Myocyte (in vitro differentiated cells): ENCODE measurements around the gene CYP26A1. TPM values are rescaled to one million over a fixed set of nuclear protein-coding genes. Genes with fewer than 3 reads are reported as not detected.

Experiments used
- DNase-seq: peaks from one replicate; pipeline ENCODE4 v3.0.0-alpha.2; 2012; ENCODE audit warnings: low read depth
- polyA plus RNA-seq: library from polyadenylated mRNA; unstranded; fragments of >200 nt; gene quantifications from one replicate; pipeline ENCODE4 v1.2.1, GENCODE V29; 2012; ENCODE audit warnings: missing spikeins
- total RNA-seq: library from RNA; depleted of rRNA; stranded (reverse); fragments of >200 nt; gene quantifications from 2 replicates; pipeline ENCODE4 v1.2.3, GENCODE V29; 2014

The CYP26A1 gene, protein sequence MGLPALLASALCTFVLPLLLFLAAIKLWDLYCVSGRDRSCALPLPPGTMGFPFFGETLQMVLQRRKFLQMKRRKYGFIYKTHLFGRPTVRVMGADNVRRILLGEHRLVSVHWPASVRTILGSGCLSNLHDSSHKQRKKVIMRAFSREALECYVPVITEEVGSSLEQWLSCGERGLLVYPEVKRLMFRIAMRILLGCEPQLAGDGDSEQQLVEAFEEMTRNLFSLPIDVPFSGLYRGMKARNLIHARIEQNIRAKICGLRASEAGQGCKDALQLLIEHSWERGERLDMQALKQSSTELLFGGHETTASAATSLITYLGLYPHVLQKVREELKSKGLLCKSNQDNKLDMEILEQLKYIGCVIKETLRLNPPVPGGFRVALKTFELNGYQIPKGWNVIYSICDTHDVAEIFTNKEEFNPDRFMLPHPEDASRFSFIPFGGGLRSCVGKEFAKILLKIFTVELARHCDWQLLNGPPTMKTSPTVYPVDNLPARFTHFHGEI
- not detected in 2 replicates for total RNA-seq
- polyA plus RNA-seq = 0.35 TPM

DNA sequence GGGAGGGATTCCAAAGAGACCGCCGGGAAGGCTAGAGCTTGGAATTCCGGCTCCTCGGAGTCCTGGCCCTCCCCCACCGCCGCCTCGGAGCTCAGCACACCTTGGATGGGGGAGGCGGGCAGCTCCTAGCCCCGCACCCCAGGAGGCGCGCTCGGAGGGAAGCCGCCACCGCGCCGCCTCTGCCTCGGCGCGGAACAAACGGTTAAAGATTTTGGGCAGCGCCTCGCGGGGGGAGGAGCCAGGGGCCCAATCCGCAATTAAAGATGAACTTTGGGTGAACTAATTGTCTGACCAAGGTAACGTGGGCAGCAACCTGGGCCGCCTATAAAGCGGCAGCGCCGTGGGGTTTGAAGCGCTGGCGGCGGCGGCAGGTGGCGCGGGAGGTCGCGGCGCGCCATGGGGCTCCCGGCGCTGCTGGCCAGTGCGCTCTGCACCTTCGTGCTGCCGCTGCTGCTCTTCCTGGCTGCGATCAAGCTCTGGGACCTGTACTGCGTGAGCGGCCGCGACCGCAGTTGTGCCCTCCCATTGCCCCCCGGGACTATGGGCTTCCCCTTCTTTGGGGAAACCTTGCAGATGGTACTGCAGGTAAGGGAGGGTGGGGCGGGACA is at the start of gene CYP26A1:
Gene CYP26A1 (plus strand): TSS at position 355 of the 608 bp plus-strand sequence. CDS start 42 bp downstream, at position 397.
- DNase-seq = no peak

DNA sequence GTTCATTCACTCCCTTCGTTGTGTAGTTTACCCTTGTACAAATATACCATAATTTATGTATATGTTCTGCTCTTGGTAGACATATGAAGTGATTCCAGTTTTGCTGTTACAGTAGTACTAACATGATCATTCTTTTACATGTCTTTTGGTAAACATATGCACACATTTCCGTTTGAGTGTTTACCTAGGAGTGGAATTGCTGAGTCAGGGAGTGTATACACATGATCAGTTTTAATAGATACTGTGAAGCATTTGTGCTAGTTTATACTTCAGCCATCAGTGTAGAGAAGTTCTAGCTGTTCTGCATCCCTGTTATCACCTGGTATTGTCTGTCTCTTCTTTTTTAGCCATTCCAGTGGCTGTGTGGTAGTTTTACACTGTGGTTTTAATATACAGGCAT is 47.6 kb upstream of the CYP26A1 start:
- DNase-seq = no peak

DNA sequence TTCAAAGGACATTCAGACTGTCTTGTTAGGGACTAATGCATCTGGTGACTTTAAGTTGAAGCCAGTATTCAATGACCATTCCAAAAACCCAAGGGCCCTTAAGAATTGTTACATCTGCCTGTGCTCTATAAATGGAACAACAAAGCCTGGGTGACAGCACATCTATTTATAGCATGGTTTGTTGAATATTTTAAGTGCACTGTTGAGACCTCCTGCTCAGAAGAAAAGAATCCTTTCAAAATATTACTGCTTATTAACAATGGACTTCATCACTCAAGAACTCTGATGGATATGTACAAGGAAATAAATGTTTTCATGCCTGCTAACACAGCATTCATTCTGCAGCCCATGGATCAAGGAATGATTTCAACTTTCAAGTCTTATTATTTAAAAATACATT is 46.2 kb upstream of the CYP26A1 start:
- DNase-seq = peak; percentile 17

DNA sequence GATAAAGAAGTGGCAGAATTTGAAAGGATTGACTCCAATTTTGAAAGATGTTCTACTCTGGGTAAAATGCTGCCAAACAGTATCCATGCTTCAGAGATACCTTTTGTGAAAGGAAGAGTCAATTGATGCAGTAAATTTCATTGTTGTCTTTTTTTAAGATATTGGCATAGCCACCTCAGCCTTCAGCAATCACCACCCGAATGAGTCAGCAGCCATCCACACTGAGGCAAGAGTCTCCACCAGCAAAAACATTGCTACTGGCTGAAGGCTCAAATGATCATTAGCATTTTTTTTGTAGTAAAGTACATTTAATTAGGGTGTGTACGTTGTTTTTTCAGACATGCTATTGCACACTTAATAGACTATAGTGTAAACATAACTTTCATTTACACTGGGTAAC is 44.8 kb upstream of the CYP26A1 start:
- peak; percentile 56 for DNase-seq

DNA sequence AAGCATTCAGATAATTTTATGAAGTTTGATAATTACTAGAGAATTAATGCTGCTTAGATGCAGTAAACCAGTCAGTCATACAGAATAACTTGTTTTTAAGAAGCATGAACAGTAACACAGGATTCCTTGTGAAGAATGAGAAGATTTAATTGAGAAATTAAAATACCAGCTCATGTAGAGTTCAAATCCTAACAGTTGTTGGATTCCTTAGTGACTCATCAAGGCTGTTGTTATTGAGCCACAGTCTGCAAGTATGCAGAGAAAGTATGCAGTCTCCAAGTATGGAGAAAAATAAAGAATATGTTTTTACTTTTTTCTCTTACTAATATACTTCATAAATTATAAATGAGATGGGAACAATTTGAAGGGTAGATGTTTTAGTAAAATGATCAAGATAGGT is 43.3 kb upstream of the CYP26A1 start:
- peak; percentile 67 for DNase-seq

DNA sequence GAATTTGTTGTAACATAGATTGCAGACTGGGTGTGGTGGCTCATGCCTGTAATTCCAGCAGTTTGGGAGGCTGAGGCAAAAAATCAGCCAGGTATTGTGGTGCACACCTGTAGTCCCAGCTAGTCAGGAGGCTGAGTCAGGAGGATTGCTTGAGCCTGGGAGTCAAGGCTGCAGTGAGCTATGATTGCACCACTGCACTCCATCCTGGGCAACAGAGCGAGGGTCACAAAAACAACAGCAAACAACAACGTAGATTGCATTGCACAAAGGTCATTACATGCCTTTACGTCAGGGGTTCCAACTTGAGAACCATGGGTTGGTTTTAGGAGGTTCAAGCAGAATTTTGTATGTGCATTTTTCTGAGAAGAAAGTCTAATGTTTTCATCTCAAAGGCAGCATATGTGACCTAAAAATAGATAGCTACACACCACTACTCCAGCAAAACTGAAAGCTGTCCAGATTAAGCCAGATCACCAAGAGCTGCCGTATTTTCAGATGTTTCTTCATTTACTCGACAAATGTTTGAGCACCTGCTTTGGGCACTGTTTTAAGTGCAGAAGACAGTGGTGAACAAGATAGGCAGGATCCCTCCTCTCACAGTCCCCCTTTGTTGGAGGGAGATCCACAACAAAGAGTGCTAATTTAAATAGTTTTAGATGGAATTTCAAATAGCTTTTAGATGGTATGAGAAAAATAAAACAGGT is 41.4 kb upstream of the CYP26A1 start:
- peak; percentile 56 for DNase-seq

DNA sequence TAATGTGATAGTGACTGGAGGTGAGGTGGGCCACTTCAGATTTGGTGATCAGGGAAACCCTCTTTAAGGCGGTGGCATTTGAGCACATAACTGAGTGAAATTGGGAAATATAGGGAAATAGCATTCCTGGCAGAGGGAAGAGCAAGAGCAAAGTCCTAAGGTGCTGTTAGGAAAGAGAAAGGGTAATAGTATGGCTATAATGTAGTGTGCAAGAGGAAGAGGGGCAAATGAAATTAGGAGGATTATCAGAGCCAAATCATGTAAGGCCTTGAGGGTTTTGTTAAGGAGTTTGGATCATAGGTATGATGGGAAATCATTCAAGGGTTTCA is 40.9 kb upstream of the CYP26A1 start:
- DNase-seq = no peak

DNA sequence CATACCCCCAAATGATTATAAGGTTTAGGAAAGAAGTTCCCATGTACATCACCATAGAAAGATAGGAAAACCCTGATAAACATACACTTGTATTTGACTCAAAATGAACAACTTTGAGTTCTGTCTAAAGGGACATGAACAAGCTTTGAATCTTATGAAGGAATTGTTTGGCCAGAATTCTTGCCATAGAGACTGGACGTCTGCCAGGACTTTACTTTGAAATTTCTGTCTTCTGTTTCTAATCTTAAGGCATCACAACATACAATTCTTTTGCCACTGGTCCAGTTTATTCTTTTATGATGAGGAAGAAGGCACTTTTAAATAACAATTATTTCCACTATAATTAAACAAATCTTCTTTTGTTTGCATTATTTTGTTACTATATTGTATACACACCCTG is 39.3 kb upstream of the CYP26A1 start:
- no peak for DNase-seq

DNA sequence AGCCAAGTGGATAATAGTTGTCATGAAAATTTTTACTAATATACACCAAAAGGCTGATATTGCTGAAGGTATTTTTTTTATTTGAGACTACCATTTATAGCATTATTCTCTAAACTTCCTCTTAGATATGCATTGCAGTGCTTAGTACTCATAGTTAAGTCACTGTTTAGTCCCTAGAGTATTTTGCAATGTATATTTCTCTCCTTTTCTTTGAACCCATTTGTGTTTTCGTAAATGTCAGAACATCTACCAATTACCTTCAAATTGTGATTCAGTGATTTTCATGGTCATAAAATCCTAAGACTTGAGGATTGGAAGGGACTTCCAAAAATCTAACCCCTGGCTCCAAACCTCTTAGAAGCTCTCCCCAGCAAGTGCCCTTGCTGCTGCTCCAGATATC is 34.6 kb upstream of the CYP26A1 start:
- no peak for DNase-seq

DNA sequence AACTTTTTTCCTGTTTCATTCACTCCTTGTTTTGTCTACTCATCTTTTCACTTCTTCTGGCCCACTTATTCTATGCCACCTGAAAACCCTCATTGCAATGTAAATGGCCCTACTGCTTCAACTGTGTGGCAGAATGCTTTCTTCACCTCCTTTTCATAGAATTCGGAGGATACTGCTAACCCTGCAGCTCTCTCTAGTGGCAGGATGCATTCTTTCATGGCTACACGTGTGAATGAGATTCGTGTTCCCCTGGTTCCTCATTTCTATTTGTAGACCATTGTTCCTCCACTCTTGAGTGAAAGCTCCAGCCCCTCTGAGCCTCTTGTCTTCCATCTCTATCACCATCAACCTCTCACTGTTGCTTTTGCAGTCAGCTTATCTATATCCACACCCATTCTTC is 34.0 kb upstream of the CYP26A1 start:
- DNase-seq = peak; percentile 60

DNA sequence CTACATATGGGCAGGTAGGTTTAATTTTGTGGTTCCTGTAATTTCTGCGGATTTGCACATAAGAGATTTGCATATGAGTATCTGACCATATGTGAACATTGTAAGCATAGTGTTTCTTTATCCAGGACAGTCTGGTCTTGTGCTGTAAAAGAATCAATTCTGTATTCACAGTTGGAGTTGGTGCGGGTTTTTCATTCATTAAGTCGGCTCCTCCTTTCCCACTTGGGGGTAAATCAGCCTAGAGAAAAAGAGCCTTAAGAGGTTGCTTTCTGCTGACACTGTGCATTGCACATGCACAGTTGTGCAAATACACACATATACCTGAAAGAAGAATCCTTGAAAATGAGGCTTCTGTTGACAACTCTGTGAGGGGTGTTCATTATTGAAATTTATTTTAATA is 19.2 kb upstream of the CYP26A1 start:
- DNase-seq = no peak

DNA sequence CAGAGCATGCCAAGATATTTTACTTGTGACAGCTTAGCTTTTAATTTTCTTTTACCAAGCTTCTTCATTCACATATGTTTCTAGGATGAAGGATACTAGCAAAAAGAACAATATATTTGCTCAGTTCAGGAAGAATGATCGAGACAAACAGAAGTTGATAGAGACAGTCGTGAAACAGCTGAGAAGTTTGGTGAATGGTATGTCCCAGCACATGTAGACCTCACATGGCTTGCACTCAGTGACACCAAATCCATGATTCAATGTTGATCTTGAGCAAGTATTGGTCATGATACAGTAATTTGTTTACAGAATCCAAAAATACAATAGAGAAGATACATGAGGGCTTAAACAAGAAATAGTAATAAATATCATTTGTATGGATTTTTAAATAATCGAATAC is 15.6 kb upstream of the CYP26A1 start:
- no peak for DNase-seq

DNA sequence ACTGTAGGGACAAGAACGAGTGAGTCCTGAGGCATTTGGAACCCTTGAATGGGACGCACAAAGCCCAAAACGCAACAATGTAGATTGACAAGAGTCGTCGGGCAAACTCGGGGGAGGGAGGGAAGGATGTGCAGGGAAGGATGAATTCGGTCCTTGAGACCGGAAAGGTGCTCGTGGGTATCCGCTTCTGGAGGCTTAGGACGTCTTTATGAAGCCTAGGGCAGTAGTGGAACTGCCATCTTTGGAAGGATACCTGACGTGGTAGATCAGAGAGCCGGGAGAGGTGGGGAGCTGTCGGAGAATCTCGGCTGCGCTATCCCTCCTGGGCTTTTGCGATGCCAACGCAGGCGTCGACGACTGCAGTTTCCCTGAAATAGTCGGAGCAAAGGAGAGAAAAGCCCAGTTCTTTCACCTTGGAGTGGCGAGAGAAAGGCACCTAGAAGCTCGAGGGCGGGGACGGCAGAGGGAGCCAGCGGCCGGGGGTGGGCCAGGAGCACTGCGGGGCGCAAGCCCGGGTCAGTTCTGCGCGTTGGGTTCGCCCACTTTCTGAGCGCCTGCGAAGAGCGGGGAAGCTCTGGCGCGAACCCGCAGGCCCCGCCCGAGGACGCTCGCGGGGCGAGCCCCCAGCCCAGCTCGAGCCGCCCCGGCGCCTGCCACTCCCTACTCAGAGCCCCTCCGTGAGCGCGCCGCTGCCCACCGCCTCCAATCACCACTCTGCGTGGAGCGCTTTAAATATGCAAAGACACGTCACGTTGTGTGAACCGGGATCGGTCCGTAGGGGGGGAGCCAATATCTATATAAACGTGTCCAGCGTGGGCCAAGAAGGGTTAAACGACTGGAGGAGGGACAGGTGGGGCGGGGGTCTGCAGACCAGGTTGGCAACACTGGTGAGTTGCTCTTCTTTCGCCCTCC is 13.5 kb upstream of the CYP26A1 start, which contains the start of gene CYP26C1:
Gene CYP26C1 (plus strand): TSS at position 824 of the 912 bp plus-strand sequence. CDS start 466 bp downstream, outside the sequence.
- DNase-seq = no peak

DNA sequence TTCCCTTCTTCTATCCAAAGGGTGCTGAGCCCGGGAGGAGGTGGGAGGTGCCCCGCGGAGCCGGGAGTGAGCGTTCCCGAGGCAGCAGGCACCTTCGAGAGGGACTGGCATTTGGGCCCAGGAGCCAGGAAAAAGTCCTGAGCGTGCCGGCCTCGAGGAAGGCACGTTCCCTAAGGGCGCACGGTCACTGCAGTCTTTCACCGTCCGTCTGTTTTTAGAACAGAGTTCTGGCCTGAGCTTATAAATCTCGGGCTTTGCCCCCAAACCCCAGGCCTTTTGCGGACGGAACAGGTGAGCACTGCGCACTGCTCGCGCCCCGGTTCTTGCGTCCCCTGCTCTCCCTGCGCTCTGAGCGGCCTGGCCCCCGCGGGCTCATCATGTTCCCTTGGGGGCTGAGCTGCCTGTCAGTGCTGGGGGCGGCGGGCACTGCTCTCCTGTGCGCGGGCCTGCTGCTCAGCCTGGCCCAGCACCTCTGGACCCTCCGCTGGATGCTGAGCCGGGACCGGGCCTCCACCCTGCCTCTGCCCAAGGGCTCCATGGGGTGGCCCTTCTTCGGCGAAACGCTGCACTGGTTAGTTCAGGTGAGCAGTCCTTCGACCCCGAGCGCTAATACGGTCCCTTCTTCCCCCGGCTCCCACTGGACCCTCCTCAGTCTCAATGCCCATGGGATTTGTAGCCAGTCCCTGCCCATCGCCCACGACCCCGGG is 12.7 kb upstream of the CYP26A1 start:
- no peak for DNase-seq

DNA sequence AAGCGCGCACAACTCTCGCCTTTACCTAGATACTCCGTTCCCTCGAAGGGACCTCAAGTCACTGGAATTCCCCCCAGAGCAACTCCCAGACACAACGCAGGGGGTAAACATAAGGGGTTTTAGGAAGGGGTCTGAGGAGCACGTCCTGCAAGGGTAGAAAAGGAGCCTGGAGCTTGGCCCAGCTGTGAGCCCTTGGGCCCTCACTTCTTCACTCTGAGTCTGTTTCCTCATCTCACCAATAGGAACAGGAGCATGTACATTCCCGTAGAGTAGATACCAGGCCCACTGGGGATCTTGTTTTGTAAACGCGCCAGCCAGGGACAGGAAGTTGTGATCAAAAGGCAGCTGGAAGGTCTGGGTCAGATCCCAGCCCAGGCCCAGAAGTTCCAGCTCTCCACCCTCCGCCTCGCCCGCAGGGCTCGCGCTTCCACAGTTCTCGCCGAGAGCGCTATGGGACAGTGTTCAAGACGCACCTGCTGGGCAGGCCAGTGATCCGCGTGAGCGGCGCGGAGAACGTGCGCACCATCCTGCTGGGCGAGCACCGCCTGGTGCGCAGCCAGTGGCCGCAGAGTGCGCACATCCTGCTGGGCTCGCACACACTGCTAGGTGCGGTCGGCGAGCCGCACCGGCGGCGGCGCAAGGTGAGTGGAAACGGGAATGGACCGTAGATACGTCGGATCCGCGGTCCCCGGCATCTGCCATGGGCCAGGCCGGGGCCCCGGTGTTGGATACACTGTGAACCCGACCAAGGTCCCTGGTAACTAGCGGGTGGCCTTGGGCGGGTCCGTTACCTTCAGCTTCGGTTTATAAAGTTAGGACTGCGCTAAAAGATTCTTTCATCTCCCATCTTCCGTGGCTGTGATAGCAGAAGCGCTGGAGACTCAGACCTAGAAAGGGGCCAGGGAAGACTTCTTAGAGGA is 11.8 kb upstream of the CYP26A1 start:
- DNase-seq = no peak

DNA sequence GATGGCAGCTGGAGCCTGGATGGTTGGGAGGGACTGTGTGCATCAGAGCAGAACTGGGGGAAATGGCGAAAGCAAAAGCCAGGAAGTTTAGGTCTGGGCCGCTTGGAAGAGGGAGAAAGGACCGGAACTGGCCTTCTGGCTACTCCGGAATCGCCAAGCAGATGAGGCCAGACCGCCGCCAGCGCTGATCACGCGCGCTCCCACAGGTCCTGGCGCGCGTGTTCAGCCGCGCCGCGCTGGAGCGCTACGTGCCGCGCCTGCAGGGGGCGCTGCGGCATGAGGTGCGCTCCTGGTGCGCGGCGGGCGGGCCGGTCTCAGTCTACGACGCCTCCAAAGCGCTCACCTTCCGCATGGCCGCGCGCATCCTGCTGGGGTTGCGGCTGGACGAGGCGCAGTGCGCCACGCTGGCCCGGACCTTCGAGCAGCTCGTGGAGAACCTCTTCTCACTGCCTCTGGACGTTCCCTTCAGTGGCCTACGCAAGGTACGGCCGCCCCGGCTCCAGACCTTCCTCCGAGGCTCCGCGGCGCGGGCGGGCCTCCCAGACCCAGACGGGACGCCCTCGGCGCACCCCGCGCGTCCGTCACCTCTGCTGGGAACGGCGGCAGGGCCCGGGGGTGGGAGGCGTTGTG is 11.1 kb upstream of the CYP26A1 start:
- no peak for DNase-seq

DNA sequence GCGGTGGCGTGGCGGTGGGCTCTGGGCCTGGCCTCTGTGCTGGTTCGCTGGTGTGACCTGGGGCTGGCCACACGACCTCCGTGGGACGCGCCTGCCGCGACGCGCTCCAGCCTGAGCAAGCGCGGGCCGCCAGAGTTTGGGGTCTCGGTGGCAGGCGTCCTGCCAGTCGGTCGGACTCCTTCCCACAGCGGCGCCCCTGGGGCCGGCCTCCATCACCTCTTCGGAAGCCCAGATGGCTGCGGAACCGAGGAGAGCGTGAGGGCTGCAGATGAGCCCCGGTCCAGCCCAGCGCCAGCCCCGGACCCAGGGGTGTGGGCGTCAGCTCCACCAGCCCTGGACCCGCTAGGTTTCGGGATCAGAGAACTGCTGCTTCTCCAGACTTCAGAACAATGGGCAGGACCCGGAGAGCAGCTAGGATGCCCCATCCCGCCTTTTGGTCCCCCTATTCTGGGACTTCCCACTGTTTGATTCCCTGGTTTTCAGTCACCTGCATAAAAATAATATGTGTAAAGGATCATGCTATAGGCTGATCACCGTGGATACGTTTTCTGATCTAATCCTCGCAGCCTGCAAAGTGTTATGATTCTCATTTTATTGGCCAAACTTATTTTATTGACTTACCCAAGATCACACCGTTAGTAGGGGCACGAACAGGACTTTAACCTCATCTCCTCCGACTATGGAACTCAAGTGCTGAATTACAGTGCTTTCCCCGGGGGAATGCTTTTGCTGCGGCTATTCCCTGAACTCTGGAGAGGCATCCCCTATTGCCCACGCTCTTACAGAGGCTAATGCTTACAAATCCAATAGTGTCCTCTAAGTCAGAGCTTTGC is 10.3 kb upstream of the CYP26A1 start:
- no peak for DNase-seq
